Activated T-helper 2 cell treated with anti-CD3 and anti-CD28 coated beads, Interferon-gamma antibody, Interleukin-2, Interleukin-4, amounts not matched to agents 10 μg/mL and 5 μg/mL and 100 μg/mL, durations not matched to agents 14 hours and 24 hours and 36 hours (primary cell): ENCODE data around the gene BCL2L11. TPM values are rescaled to one million over a fixed set of nuclear protein-coding genes. Genes with fewer than 3 reads are reported as not detected.

Experiments
- DNase-seq: peaks from one replicate; pipeline ENCODE4 v3.0.0; 2021; ENCODE audit warnings: low spot score
- H3K27ac Mint-ChIP-seq: one replicate; pipeline ENCODE4 v1.8.0; 2021; ENCODE audit warnings: mixed read lengths
- H3K27me3 Mint-ChIP-seq: one replicate; pipeline ENCODE4 v1.8.0; 2021; ENCODE audit warnings: low read depth, mixed read lengths
- H3K36me3 Mint-ChIP-seq: one replicate; pipeline ENCODE4 v1.8.0; 2021; ENCODE audit warnings: low read depth, mixed read lengths
- H3K4me1 Mint-ChIP-seq: one replicate; pipeline ENCODE4 v1.8.0; 2021; ENCODE audit warnings: low read depth, mixed read lengths
- H3K4me3 Mint-ChIP-seq: one replicate; pipeline ENCODE4 v1.8.0; 2021; ENCODE audit warnings: low read depth, mild to moderate bottlenecking, moderate library complexity, mixed read lengths
- H3K9me3 Mint-ChIP-seq: one replicate; pipeline ENCODE4 v1.8.0; 2021; ENCODE audit warnings: mixed read lengths
- intact Hi-C: fragments of 100-400 bp; cut with micrococcal nuclease; formaldehyde crosslinking; loops from one replicate; pipeline ENCODE4 v1.15.1; 2023
- total RNA-seq: library from RNA; stranded (reverse); gene quantifications from 2 replicates; pipeline ENCODE4 v1.2.3, GENCODE V29; 2022

The BCL2L11 gene
- total RNA-seq, 1 donor from 2014 or later = 214 TPM

- Mint-ChIP-seq H3K4me1 (peaks cover 26% of the 10 kb centered on the region), H3K27ac (peak overlapping the region; percentile 18), H3K27me3 (peaks cover 12% of the 10 kb centered on the region), H3K9me3 (no peaks in the 10 kb centered on the region), H3K4me3 (no peak overlapping the region), H3K36me3 (peaks cover 42% of the 10 kb centered on the region)
- intact Hi-C loops = loop anchor here (5.0 kb wide), 1 partner anchor 39 kb away; no protein-coding TSS in a partner anchor
- DNase-seq = peak; percentile 34
These were observed 48.0 kb downstream of the BCL2L11 start for GRCh38 chr2:111168528-111169239.

DNA sequence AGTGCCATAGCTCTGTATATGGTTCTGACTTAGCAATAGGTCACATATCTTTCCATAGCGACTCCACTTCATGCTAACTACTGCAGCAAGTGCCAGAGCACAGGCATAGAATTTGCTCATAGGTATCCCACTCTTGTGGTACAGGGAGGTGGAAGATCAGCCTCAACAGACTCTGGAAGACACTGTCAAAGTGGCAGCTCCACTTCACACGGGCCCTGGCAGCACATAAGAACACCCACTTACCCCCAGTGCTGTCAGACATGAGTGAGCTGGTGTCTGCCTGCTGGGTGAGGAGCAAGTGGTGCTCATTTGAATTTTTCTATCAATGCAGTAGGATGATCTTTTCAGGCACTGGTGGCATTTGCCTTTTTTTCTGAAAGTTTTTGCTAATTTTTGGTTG is 48.6 kb downstream of the BCL2L11 start:
- peak overlapping the region; percentile 18 for H3K27ac Mint-ChIP-seq
- peaks cover 26% of the 10 kb centered on the region for H3K4me1 Mint-ChIP-seq
- peaks cover 37% of the 10 kb centered on the region for H3K36me3 Mint-ChIP-seq
- H3K27me3 Mint-ChIP-seq = peaks cover 12% of the 10 kb centered on the region
- no peaks in the 10 kb centered on the region for H3K9me3 Mint-ChIP-seq
- intact Hi-C loops = loop anchor here (5.0 kb wide), 1 partner anchor 38 kb away; no protein-coding TSS in a partner anchor
- H3K4me3 Mint-ChIP-seq = no peak overlapping the region
- DNase-seq = no peak

DNA sequence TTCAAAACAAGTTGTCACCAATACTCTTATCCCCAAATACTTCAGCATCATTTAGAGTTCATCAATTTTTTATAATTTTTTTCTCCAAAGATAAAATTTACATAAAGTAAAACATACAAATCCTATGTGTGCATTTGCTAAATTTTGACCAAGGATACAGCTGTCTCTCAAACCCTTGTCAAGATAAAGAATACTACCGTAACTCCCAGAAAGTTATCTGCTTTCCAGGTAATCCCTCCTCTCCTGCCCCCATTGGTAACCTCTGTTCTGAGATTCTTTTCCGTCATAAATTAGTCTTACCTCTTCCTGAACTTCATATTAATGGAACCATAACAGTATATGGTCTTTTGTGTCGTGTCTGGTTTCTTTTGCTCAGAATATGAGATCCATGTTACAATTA is 49.2 kb downstream of the BCL2L11 start:
- Mint-ChIP-seq H3K36me3 (peaks cover 31% of the 10 kb centered on the region), H3K4me3 (no peak overlapping the region), H3K27ac (no peak overlapping the region), H3K4me1 (peaks cover 26% of the 10 kb centered on the region), H3K27me3 (peaks cover 17% of the 10 kb centered on the region), H3K9me3 (no peaks in the 10 kb centered on the region)
- DNase-seq = no peak
- intact Hi-C loops = loop anchor here (5.0 kb wide), 1 partner anchor 37 kb away; no protein-coding TSS in a partner anchor

DNA sequence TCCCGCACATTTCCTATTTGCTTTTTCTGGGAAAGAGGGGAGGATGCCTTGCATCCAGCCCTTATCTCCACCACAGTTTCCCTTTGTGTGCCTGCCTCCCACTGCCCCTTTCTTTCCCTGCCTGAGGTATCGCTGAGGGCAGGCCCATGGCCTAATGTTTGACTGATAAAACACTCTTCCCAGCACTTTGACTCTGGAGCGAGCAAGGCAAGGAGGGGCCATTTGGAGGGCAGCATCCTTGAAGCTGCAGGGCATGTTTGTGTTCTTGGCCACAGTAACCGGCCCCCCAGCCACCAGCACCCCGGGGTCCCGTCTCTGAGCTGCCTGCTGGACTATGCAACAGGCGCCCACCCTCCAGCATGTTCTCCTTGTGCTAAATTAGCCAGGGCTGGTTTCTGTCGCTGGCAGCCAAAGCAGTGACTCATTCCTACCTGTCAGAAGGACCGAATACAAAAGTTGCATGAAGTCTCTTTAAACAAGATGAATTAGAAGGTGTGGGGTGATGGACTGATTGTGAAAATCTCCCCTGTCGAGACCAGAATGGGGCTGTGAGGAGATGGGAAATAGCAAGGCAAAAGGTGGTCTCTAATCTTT is 50.7 kb downstream of the BCL2L11 start:
- peaks cover 17% of the 10 kb centered on the region for H3K36me3 Mint-ChIP-seq
- intact Hi-C loops = no loop called here

DNA sequence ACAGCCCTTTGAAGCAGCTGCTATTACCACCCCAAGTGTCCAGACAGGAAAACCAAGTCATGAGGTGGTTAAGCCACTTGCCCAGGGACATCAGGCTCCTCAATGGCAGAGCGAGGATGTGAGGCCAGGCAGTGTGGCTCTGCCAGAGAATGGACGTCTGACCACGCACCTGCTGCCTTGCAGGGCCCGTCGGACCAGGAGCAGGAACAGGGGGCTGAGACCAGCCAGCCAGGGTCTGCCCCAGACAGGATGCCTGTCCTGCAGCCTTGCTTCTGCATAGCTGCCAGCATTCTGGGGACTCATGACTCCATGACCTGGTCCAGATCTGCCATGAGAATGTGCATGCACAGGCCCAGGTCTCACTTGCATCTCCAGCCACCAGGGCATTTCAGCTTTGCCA is 52.0 kb downstream of the BCL2L11 start:
- no peak overlapping the region for H3K27ac Mint-ChIP-seq
- no peaks in the 10 kb centered on the region for H3K9me3 Mint-ChIP-seq

More for the DNA sequence above, 50.7 kb downstream of the BCL2L11 start:
- Mint-ChIP-seq H3K27ac (no peak overlapping the region), H3K9me3 (no peaks in the 10 kb centered on the region), H3K4me3 (no peak overlapping the region), H3K4me1 (peaks cover 26% of the 10 kb centered on the region), H3K27me3 (peaks cover 28% of the 10 kb centered on the region)
- no peak for DNase-seq

DNA sequence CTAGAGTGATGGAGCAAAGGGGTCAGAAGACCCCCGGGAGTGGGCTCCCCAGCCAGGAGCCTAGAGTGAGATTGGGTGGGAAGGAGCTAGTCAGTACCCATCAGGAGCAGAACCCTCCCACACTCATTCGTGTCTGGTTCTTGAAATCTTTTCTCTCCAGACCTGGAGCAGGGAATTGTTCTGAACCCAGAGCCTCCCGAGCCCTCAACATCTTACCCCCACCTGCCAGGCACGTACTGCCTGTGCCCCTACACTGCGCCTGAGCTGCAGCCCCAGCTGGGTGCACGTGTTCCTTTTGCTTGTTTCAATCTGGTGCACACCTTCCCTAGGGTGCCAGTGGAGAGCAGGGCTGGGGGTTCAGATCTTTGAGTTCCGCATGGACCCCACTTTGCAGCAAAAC is 52.6 kb downstream of the BCL2L11 start:
- intact Hi-C loops = no loop called here
- peaks cover 38% of the 10 kb centered on the region for H3K27me3 Mint-ChIP-seq
- H3K36me3 Mint-ChIP-seq = no peaks in the 10 kb centered on the region
- H3K4me3 Mint-ChIP-seq = no peak overlapping the region
- DNase-seq = no peak
- peaks cover 11% of the 10 kb centered on the region for H3K4me1 Mint-ChIP-seq
- H3K27ac Mint-ChIP-seq = no peak overlapping the region
- no peaks in the 10 kb centered on the region for H3K9me3 Mint-ChIP-seq

More for the DNA sequence above, 52.0 kb downstream of the BCL2L11 start:
- H3K36me3 Mint-ChIP-seq = peaks cover 5% of the 10 kb centered on the region
- peaks cover 33% of the 10 kb centered on the region for H3K27me3 Mint-ChIP-seq
- no peak overlapping the region for H3K4me3 Mint-ChIP-seq
- H3K4me1 Mint-ChIP-seq = peaks cover 16% of the 10 kb centered on the region
- intact Hi-C loops = no loop called here
- no peak for DNase-seq

DNA sequence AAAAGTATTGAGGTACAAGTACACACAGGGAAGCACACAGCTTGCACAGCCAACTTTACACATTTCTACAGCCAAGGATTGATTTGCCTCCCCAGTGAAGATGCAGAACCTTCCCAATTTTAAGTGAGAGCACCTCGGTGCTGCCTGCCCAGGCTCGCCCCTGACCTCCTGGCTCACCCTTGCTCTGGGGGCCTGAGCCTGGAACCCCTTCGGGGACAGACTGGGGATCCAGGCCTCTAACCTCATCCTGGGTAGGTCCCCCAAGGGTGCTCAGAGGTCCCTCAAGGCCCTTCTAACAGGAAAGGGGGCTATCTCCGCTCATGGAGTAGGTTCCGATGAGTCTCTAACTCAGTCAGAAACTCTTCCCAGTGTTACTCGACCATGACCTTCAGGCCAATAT is 53.1 kb downstream of the BCL2L11 start:
- Mint-ChIP-seq H3K4me3 (no peak overlapping the region), H3K36me3 (no peaks in the 10 kb centered on the region), H3K27me3 (peaks cover 39% of the 10 kb centered on the region), H3K9me3 (no peaks in the 10 kb centered on the region), H3K27ac (no peak overlapping the region), H3K4me1 (peaks cover 6% of the 10 kb centered on the region)
- DNase-seq = no peak
- intact Hi-C loops = no loop called here

GRCh38 chr2:111175615-111176014 is 54.9 kb downstream of the BCL2L11 start:
- H3K36me3 Mint-ChIP-seq = no peaks in the 10 kb centered on the region
- intact Hi-C loops = no loop called here
- no peak for DNase-seq

DNA sequence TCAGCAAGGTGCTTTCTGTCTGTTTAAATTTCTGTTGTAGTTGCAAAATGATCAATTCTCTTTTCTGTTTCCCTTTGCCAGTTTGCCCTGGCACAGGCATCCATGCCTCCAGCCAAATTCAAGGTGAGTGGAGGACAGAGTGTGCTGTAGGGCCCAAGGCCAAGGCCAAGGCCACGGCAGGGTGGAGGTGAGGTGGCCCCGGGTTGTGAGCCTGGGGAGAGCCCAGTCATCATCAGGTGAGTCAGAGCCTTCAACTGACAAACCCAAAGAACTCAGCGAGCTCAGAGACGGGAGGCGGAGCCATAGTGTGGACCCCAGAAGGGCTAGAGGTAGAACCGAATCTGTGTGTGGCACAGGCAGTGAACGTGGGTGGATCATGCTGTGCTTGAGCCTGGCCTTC is 55.7 kb downstream of the BCL2L11 start:
- Mint-ChIP-seq H3K9me3 (no peaks in the 10 kb centered on the region), H3K4me1 (no peaks in the 10 kb centered on the region), H3K4me3 (no peak overlapping the region), H3K27ac (no peak overlapping the region), H3K36me3 (no peaks in the 10 kb centered on the region), H3K27me3 (peaks cover 42% of the 10 kb centered on the region)
- DNase-seq = no peak
- intact Hi-C loops = no loop called here

More at GRCh38 chr2:111175615-111176014, 54.9 kb downstream of the BCL2L11 start:
- no peaks in the 10 kb centered on the region for H3K9me3 Mint-ChIP-seq
- H3K27ac Mint-ChIP-seq = no peak overlapping the region
- H3K4me1 Mint-ChIP-seq = no peaks in the 10 kb centered on the region
- H3K4me3 Mint-ChIP-seq = no peak overlapping the region
- peaks cover 44% of the 10 kb centered on the region for H3K27me3 Mint-ChIP-seq

DNA sequence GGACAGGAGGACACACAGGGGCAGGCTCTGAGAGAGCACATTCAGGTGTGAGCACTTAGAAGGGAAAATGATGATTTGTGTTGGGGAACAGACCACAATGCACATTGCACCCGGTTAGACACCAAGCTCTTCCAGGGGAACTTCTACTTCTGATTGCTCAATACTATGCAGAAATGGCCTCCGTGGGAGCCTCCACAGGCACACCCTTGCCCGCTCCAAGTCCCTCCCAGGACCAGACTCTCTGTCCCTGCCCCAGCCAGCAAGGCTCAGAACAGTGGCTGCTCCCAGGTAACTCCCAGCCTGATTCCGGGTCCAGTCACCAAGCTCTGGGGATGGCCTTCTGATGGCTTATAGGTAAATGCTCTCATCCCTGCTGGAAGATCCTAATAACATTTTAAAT is 56.2 kb downstream of the BCL2L11 start:
- no peak for DNase-seq
- Mint-ChIP-seq H3K27ac (no peak overlapping the region), H3K36me3 (no peaks in the 10 kb centered on the region), H3K27me3 (peaks cover 38% of the 10 kb centered on the region), H3K4me3 (no peak overlapping the region), H3K4me1 (no peaks in the 10 kb centered on the region), H3K9me3 (no peaks in the 10 kb centered on the region)
- intact Hi-C loops = no loop called here

- Mint-ChIP-seq H3K27me3 (peaks cover 37% of the 10 kb centered on the region), H3K9me3 (no peaks in the 10 kb centered on the region), H3K4me3 (no peak overlapping the region), H3K27ac (no peak overlapping the region), H3K36me3 (no peaks in the 10 kb centered on the region), H3K4me1 (no peaks in the 10 kb centered on the region)
- intact Hi-C loops = no loop called here
- DNase-seq = no peak
These were observed 57.6 kb downstream of the BCL2L11 start for GRCh38 chr2:111178296-111178695.

DNA sequence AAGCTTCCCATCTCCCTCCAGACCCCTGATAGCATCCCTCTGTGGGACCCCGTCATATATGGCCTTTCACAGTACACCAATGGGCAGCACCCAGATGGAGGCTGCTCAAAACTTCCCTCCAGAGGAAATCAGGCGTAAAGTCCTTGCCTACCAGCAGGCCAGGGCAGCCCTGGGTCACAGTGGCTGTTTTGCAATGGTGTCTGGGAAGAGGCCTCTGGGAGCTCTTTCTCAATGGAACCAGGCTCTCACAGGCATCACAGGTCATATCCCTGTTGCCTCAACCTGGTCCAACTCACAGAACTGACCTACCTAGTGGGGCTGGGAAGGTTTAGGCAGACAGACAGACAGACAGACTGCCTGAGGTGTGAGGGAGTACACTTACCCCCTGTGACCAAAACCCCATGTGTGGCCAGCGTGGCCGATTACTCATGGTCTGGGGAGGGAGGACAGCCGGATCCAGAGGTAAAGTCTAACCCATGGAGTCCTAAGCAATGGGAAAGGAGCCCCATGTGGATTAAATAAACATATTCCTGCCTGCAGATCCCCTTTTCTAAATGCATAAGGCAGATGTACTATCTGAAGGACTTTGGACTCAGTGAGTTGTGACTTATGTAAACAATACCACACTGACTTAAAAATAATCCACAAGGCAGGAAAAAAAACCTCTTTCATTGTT is 58.2 kb downstream of the BCL2L11 start:
- no peaks in the 10 kb centered on the region for H3K36me3 Mint-ChIP-seq
- intact Hi-C loops = no loop called here
- peaks cover 37% of the 10 kb centered on the region for H3K27me3 Mint-ChIP-seq
- no peaks in the 10 kb centered on the region for H3K9me3 Mint-ChIP-seq
- H3K4me1 Mint-ChIP-seq = no peaks in the 10 kb centered on the region
- no peak for DNase-seq
- no peak overlapping the region for H3K4me3 Mint-ChIP-seq
- no peak overlapping the region for H3K27ac Mint-ChIP-seq

- intact Hi-C loops = no loop called here
- Mint-ChIP-seq H3K36me3 (no peaks in the 10 kb centered on the region), H3K4me3 (no peak overlapping the region), H3K27me3 (peaks cover 19% of the 10 kb centered on the region), H3K27ac (no peak overlapping the region), H3K4me1 (no peaks in the 10 kb centered on the region), H3K9me3 (no peaks in the 10 kb centered on the region)
- DNase-seq = no peak
These were observed 61.4 kb downstream of the BCL2L11 start for GRCh38 chr2:111182121-111182520.
